NT2/D1 (cell line): ENCODE measurements around the gene LRRTM4.

ENCODE experiments used
- SUZ12 ChIP-seq: IDR thresholded peaks from 2 replicates; pipeline ENCODE4 v1.6.1; 2011; ENCODE audit not compliant: insufficient read length, insufficient read depth; ENCODE audit errors: extremely low read depth
- YY1 ChIP-seq: IDR thresholded peaks from 2 replicates; pipeline ENCODE4 v1.6.1; 2011; ENCODE audit not compliant: insufficient read length, insufficient read depth
- ZNF274 ChIP-seq: IDR thresholded peaks from 2 replicates; pipeline ENCODE4 v1.6.1; 2011; ENCODE audit warnings: mild to moderate bottlenecking, low read depth, low read length

DNA sequence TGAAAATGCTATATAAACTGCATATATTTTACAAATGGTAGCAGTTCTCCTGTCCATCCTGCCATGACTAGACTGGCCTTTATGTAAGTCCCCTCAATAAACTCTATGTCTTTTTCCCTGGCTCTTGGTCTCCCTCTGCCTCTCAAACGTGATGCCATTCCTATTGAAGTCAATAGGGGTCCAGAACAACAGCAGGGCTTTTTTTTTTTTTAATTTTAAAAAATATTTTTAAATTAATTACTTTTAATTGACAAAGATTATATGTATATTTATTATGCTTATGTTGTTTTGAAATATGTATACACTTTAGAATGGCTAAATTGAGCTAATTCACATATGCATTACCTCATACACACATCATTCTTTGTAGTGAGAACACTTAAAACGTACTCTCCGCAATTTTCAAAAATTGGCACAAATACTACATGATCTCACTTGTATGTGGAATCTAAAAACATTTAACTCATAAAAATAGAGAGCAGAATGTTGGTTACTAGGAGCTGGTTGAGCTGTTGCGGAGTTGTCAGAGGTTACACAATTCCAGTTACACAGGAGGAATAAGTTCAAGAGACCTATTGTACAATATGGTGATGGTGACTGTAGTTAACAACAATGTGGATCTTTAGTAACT is 123.1 kb downstream of the LRRTM4 start:
- TF ChIP-seq ZNF274: no peak
- no peak for TF ChIP-seq SUZ12
- no peak for TF ChIP-seq YY1
